ENCODE data around the gene GPR146. TPM values are rescaled to one million over a fixed set of nuclear protein-coding genes. Genes with fewer than 3 reads are reported as not detected.
A peak's percentile ranks its signal among the peaks of the same experiment; 100 is the strongest.

The GPR146 gene
- total RNA-seq, 2 donors from 2014 or later = 9.0 to 20.3 TPM

DNA sequence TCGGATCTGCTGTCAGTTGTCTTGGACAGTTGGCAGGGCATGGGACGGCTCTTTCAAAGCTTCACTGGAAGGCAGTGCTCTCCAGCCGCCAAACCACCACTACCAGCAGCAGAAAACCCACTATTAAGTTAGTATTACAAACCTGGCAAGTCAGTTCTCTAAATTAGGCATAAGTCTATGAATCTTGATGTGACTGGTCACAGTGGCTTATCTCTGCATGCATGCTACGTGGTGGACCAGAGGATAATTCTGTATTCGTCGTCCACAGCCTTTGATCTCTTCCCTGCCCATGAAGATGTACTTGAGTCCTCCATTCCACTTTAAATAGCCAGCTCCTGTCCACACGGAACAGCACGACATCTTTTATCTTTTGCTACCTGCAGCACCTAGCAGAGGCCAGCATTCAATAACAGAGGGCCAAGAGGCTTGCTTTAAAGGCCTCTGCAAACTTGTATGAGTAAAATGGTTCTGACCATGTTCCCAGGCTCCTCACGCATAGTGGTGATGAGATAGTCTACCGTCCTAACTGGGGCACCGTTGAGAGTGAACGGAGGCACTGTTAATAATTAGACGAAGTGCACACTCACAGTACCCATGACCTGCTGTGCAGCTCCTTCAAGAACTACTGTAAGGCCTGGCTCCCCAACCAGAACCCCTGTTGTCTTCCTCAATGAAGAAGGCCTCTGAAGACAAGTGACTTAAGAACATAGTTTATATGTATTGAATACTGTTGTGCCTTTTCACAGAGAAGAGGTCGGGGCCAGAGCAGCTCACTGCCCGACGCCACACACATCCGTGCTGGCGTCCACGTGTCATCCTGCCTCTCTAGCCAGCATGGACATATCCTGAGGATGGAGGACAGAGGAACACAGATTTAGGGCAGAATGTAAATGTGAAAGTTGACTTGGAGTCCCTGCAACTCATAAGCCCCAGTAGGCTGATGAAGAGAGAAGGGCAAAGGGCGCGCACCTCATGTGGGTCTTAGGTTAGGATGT lies 1.0 kb downstream of the GPR146 start:
- no peaks in the 10 kb centered on the region for H3K36me3 ChIP-seq

DNA sequence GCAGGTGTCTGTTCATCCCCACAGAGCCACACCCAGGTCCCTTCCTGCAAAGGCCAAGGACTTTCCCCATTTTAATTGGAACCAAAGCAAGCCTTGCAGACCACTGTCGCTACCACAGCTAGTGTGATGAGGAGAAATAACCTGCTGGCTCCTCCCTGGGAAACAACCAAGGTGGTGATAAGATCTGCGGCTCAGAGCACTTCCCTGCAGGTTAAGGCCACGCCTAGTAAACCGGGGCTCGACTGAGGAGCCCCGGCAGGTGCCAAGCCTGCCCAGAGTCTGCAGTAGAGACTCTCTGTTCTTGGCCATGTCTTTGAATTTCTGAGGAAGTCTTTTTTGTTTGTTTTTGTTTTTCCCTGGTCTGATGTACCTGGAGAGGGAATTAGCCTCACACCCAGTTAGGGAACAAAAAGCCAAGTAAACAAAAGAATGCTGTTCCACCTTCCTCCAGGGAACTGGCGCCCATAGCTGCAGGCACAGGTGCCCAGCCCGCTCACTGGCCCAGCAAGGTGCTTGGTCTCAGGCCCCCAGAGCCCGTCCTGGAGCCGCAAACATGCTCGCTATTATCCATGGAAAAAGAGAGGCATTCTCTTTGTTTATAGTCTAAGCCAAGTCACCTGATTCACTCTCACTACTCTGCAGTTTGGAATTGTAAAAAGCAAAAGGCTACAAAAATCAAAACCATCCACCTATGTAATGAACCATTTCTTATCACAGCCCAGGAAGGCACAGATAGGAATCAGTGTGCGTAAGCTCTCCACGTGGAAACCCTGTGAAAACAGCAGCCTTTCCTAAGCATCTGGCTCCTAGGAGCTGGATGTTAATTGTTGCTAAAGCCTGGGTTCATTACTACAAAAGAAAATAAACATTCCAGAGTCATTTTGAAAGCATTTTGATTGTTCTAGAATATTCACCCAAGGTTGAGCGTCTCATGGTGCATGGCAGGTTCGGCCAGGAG lies 2.7 kb downstream of the GPR146 start:
- H3K27me3 ChIP-seq (replicated peaks; ENCODE audit: insufficient read depth) = no peaks in the 10 kb centered on the region
- TF ChIP-seq, protein P1, sequence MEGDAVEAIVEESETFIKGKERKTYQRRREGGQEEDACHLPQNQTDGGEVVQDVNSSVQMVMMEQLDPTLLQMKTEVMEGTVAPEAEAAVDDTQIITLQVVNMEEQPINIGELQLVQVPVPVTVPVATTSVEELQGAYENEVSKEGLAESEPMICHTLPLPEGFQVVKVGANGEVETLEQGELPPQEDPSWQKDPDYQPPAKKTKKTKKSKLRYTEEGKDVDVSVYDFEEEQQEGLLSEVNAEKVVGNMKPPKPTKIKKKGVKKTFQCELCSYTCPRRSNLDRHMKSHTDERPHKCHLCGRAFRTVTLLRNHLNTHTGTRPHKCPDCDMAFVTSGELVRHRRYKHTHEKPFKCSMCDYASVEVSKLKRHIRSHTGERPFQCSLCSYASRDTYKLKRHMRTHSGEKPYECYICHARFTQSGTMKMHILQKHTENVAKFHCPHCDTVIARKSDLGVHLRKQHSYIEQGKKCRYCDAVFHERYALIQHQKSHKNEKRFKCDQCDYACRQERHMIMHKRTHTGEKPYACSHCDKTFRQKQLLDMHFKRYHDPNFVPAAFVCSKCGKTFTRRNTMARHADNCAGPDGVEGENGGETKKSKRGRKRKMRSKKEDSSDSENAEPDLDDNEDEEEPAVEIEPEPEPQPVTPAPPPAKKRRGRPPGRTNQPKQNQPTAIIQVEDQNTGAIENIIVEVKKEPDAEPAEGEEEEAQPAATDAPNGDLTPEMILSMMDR (IDR thresholded peaks at IDR 0.05) = no peak
- H3K9me3 ChIP-seq = no peaks in the 10 kb centered on the region
- no peaks in the 10 kb centered on the region for H3K36me3 ChIP-seq
- H3K27ac ChIP-seq = no peak overlapping the region
- H3K4me1 ChIP-seq (ENCODE audit: control insufficient read depth in 1 of 2, low read depth in 2 of 2) = peaks cover 15 to 25% of the 10 kb centered on the region in 2 donors
- ATAC-seq (ENCODE audit: insufficient number of reproducible peaks, low FRiP score, low read depth) = no peak
- no peak overlapping the region for H3K4me3 ChIP-seq
- no peak for DNase-seq (ENCODE audit: low spot score)

More for the DNA sequence above, 1.0 kb downstream of the GPR146 start:
- Histone ChIP-seq H3K4me3 (peak overlapping the region; percentile 87), H3K27ac (peak overlapping the region; percentile 78 to 83), H3K9me3 (no peaks in the 10 kb centered on the region), H3K4me1 (ENCODE audit: control insufficient read depth in 1 of 2, low read depth in 2 of 2) (peaks cover 14 to 19% of the 10 kb centered on the region in 2 donors), H3K27me3 (replicated peaks; ENCODE audit: insufficient read depth) (no peaks in the 10 kb centered on the region)
- ATAC-seq (ENCODE audit: insufficient number of reproducible peaks, low FRiP score, low read depth) (no peak), DNase-seq (ENCODE audit: low spot score) (no peak)
- TF ChIP-seq, protein P1 (IDR thresholded peaks at IDR 0.05) = no peak

DNA sequence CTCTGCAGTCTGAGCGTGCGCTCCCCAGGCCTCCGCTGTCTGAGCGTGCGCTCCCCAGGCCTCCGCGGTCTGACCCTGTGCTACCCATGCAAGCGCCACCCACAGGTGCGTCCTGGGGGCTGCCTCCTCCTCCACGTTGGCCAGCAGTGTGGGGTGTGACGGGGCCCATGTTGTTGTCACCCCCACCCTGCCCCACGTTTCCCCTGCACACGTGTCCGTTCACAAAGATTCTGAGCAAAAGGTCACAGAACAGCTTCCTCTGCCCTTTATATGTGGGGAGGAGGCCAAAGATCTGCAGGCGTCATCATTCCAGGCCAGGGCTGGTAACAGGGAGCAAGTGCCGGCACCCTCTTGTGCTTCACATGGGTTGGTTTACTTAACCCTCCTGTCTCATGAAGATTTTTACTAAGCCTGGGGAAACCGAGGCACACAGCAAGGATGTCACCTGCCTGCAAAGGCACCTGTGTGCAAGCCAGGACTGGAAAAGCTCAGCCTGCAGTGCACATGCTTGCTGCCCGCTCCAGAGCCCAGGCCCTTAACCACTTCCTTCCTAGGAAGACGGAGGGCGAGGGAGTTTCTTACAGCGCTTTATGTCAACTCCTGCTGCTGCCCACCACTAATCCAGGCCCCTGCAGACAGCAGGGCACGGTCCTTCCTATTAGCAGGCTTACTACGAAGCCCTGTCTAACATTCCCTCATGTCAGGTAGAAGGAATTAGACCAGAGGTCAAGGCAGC lies 4.8 kb downstream of the GPR146 start:
- TF ChIP-seq, protein P1 (IDR thresholded peaks at IDR 0.05) = no peak
- Histone ChIP-seq H3K27ac (no peak overlapping the region), H3K4me1 (ENCODE audit: control insufficient read depth in 1 of 2, low read depth in 2 of 2) (peaks cover 7 to 19% of the 10 kb centered on the region in 2 donors), H3K4me3 (no peak overlapping the region), H3K36me3 (no peaks in the 10 kb centered on the region), H3K27me3 (replicated peaks; ENCODE audit: insufficient read depth) (no peaks in the 10 kb centered on the region), H3K9me3 (no peaks in the 10 kb centered on the region)
- no peak for ATAC-seq (ENCODE audit: insufficient number of reproducible peaks, low FRiP score, low read depth)
- DNase-seq (ENCODE audit: low spot score) = no peak

DNA sequence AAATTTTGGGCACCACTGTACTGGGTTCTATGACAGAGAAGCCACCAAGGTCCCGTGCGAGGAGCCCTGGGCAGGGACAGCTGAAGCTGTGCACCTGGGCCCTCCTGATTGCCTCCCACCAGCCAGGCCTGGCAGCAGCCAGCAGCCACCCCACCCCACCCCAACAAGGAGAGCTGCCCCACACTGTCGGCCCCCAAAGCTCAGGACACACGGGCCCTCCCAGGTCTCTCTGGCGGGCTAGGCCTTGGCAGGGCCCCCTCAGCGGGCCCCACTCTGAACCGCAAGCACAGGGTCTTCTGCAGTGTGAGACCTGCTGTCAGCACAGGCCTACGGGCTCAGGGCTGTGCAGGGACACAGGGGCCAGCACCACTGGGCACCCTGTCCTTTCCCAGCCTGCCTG lies 5.5 kb downstream of the GPR146 start:
- H3K36me3 ChIP-seq = no peaks in the 10 kb centered on the region
- H3K9me3 ChIP-seq = no peaks in the 10 kb centered on the region
- H3K27ac ChIP-seq = no peak overlapping the region
- H3K27me3 ChIP-seq (replicated peaks; ENCODE audit: insufficient read depth) = no peaks in the 10 kb centered on the region
- DNase-seq (ENCODE audit: low spot score) = no peak
- peaks cover 7 to 19% of the 10 kb centered on the region in 2 donors for H3K4me1 ChIP-seq (ENCODE audit: control insufficient read depth in 1 of 2, low read depth in 2 of 2)
- ATAC-seq (ENCODE audit: insufficient number of reproducible peaks, low FRiP score, low read depth) = no peak
- no peak overlapping the region for H3K4me3 ChIP-seq
- TF ChIP-seq, protein P1 (IDR thresholded peaks at IDR 0.05) = no peak

Data from thoracic aorta (tissue), 2 donors.